Astrocyte (in vitro differentiated cells and primary cell): Measurements from ENCODE around the gene MED15.

Experiments used
- EZH2 ChIP-seq: IDR thresholded peaks from 2 replicates; pipeline ENCODE4 v1.6.1; 2012; ENCODE audit warnings: mild to moderate bottlenecking, low read length, inconsistent platforms; ENCODE audit not compliant: insufficient read depth
- TF ChIP-seq, protein P1 (sequence below): IDR thresholded peaks from 2 replicates; pipeline ENCODE4 v1.5.1; 2011; ENCODE audit warnings: low read depth, mild to moderate bottlenecking, inconsistent platforms, low read length, moderate library complexity; ENCODE audit not compliant: insufficient read depth

DNA sequence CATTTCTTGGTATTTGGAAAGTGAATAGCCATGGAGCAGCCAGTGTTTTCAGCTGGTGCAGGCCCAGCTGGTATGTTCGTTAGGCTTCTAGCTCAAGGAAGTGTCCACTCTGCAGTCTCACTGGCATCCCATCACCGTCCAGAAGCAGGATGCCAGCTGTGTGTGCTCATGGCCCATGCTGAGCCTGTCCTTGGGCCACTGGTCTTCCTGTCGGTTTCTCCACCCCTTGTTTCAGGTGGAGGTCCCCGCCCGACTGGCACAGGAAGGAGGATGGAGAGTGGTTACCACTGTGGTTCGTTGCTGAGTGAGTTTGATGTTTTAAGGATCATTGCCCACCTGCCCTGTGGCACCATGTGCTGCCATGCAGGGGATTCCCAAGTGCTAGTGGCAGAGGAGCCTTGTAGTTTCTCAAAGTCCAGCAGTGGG, 63.7 kb downstream of the MED15 start:
- TF ChIP-seq, protein P1, sequence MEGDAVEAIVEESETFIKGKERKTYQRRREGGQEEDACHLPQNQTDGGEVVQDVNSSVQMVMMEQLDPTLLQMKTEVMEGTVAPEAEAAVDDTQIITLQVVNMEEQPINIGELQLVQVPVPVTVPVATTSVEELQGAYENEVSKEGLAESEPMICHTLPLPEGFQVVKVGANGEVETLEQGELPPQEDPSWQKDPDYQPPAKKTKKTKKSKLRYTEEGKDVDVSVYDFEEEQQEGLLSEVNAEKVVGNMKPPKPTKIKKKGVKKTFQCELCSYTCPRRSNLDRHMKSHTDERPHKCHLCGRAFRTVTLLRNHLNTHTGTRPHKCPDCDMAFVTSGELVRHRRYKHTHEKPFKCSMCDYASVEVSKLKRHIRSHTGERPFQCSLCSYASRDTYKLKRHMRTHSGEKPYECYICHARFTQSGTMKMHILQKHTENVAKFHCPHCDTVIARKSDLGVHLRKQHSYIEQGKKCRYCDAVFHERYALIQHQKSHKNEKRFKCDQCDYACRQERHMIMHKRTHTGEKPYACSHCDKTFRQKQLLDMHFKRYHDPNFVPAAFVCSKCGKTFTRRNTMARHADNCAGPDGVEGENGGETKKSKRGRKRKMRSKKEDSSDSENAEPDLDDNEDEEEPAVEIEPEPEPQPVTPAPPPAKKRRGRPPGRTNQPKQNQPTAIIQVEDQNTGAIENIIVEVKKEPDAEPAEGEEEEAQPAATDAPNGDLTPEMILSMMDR, result no peak
- TF ChIP-seq EZH2, result no peak
